ENCODE results near the gene FAT1.

Gene FAT1

DNA sequence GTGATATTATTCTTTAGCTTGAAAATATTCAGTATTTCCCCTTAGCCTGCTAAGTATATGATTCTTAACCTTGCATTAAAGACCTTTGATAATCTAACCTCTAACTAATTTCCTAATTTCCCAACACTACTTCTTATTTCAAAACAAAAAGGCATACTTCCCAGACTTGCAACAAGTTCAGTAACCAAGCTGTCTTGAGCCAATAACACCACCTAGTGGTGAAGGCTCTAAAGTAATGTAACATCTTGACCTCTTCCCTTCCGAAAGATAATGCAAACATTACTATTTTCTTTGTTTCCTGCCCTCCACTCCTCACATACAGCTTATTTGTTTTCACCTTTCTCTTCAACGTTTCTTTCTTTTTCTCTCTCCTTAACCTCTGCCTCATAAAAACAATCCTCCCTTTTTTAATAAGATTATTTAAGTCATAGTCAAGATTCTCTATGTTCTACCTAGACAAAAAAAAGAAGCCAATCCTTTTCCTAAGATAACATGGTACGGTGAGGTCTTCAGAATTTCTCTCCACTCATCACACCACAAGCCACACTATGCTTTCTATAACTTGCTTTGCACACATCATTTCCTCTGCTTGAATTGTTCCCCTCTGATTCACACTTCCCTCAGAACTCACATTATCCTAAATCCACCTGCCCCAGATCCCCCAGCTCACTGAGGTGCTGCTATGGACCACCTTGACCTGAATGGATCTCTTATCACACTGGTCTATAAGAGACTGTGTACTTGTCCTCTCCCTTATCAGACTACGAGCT lies 3.5 kb downstream of the FAT1 start:
- no peak for DNase-seq (ENCODE audit: low spot score)
- TF ChIP-seq, protein P1, sequence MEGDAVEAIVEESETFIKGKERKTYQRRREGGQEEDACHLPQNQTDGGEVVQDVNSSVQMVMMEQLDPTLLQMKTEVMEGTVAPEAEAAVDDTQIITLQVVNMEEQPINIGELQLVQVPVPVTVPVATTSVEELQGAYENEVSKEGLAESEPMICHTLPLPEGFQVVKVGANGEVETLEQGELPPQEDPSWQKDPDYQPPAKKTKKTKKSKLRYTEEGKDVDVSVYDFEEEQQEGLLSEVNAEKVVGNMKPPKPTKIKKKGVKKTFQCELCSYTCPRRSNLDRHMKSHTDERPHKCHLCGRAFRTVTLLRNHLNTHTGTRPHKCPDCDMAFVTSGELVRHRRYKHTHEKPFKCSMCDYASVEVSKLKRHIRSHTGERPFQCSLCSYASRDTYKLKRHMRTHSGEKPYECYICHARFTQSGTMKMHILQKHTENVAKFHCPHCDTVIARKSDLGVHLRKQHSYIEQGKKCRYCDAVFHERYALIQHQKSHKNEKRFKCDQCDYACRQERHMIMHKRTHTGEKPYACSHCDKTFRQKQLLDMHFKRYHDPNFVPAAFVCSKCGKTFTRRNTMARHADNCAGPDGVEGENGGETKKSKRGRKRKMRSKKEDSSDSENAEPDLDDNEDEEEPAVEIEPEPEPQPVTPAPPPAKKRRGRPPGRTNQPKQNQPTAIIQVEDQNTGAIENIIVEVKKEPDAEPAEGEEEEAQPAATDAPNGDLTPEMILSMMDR (IDR thresholded peaks at IDR 0.05; ENCODE audit: borderline replicate concordance, control extremely low read depth, extremely low read depth, insufficient read depth, missing control alignments): no peak
- in situ Hi-C loops (cut with MboI; ENCODE audit: low sequenced_read_pairs, unreplicated experiment): no loop called here

- in situ Hi-C loops (cut with MboI; ENCODE audit: low sequenced_read_pairs, unreplicated experiment): no loop called here
- TF ChIP-seq, protein P1 (IDR thresholded peaks at IDR 0.05; ENCODE audit: borderline replicate concordance, control extremely low read depth, extremely low read depth, insufficient read depth, missing control alignments): no peak
- no peak for DNase-seq (ENCODE audit: low spot score)
These were observed 6.1 kb downstream of the FAT1 start for GRCh38 chr4:186717556-186717955.

GRCh38 chr4:186715077-186715476 lies 8.6 kb downstream of the FAT1 start:
- in situ Hi-C loops (cut with MboI; ENCODE audit: low sequenced_read_pairs, unreplicated experiment): no loop called here
- no peak for DNase-seq (ENCODE audit: low spot score)
- TF ChIP-seq, protein P1 (IDR thresholded peaks at IDR 0.05; ENCODE audit: borderline replicate concordance, control extremely low read depth, extremely low read depth, insufficient read depth, missing control alignments): no peak

DNA sequence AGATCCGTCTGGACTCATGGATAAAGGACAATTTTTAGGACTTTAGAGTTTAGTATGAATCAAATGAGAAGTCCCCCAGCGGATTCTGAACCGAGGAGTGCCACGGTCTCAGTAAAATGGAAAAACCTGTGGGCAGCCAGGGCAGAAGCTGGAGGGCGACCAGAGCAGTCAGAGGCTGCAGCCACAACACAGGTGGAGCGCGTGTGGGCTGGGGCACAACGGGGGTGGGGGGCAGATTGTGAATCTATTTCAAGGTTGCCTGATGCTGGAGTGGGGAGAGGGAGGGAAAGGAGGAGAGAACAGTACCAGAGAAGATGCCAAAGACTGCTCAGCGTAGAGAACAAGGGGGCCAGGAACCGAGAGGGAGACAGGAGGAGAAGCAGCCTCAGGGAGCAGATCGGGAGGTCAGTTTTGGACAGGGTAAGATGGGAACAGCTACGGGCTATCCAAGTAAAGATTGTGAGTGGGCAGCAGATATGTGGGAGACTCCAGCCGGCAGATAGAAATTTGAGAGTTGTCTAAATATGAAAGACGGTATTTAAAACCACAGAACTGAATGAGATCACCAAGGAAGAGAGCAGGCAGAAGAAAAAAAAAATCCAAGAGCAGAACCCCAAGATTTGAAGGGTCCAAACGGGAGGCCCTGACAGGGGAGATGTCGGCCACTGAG lies 9.5 kb downstream of the FAT1 start:
- in situ Hi-C loops (cut with MboI; ENCODE audit: low sequenced_read_pairs, unreplicated experiment): no loop called here
- DNase-seq (ENCODE audit: low spot score): no peak

GRCh38 chr4:186712690-186713089 lies 11.0 kb downstream of the FAT1 start:
- in situ Hi-C loops (cut with MboI; ENCODE audit: low sequenced_read_pairs, unreplicated experiment): no loop called here
- TF ChIP-seq, protein P1 (IDR thresholded peaks at IDR 0.05; ENCODE audit: borderline replicate concordance, control extremely low read depth, extremely low read depth, insufficient read depth, missing control alignments): no peak
- DNase-seq (ENCODE audit: low spot score): no peak

More for the DNA sequence above, 9.5 kb downstream of the FAT1 start:
- TF ChIP-seq, protein P1 (IDR thresholded peaks at IDR 0.05; ENCODE audit: borderline replicate concordance, control extremely low read depth, extremely low read depth, insufficient read depth, missing control alignments): no peak

DNA sequence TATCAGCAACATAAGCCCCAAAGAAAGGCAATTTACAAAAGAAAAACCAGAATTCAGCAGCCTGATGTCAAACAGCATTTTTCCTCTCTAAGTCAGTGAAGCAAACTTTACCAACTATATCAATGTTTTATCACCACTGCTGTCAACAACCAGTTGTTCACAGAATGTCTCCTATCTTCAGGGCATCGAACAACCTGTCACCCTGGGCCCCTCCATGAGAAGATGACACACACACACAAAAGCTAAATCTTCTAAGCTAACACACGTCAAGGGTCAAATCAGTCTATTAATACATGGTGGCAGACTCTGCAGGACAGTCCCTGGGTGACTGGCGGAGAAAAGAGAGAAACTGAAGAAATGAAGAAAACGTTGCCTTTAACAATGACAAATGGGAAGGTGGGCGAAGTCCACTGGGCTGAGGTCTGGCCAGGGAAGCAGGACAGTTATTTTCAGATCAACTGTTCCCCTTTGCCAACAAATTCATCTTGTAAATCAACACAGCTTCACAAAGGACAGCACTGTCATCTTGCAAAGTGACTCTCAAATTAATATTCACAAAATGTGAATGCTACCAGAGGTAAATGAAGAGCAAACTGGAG lies 13.0 kb downstream of the FAT1 start:
- in situ Hi-C loops (cut with MboI; ENCODE audit: low sequenced_read_pairs, unreplicated experiment): no loop called here
- no peak for DNase-seq (ENCODE audit: low spot score)
- TF ChIP-seq, protein P1 (IDR thresholded peaks at IDR 0.05; ENCODE audit: borderline replicate concordance, control extremely low read depth, extremely low read depth, insufficient read depth, missing control alignments): no peak

Measured in GM13976 (cell line).